Stimulated activated naive CD8-positive, alpha-beta T cell treated with anti-CD3 and anti-CD28 coated beads, Interleukin-15, Interleukin-2, amounts not matched to agents 100 ng/mL and 50 ng/mL, for 24 hours (primary cell): ENCODE data around the gene PRDX6.

Experiments
- H3K27ac Mint-ChIP-seq: one replicate; pipeline ENCODE4 v1.8.0; 2021; ENCODE audit warnings: mild to moderate bottlenecking, mixed read lengths
- H3K27me3 Mint-ChIP-seq: one replicate; pipeline ENCODE4 v1.8.0; 2021; ENCODE audit warnings: mixed read lengths
- H3K36me3 Mint-ChIP-seq: one replicate; pipeline ENCODE4 v1.8.0; 2021; ENCODE audit warnings: low read depth, mixed read lengths
- H3K4me1 Mint-ChIP-seq: one replicate; pipeline ENCODE4 v1.8.0; 2021; ENCODE audit warnings: low read depth, mixed read lengths
- H3K4me3 Mint-ChIP-seq: one replicate; pipeline ENCODE4 v1.8.0; 2021; ENCODE audit warnings: mild to moderate bottlenecking, mixed read lengths
- H3K9me3 Mint-ChIP-seq: one replicate; pipeline ENCODE4 v1.8.0; 2021; ENCODE audit warnings: mixed read lengths

Gene PRDX6

DNA sequence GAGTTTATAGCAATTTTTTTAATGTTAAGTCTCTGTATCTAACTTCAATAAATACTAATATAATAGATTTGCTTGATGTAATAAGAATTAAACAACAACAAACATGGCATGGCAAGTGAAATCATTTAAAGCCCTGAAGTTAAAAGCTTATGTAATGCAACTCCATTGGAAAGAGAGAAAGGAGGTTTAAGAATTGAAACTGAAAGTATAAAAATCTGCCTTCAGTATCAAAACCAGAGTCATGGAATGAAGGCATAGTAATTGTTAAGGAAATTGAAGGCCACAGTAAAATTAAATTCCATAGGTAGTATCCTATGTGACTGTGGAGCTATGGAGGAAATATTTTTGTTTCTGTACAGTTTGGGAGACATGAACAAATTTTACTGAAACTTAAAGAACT, 55.1 kb downstream of the PRDX6 start:
- no peaks in the 10 kb centered on the region for H3K36me3 Mint-ChIP-seq
- H3K4me1 Mint-ChIP-seq = peaks cover 20% of the 10 kb centered on the region
- no peaks in the 10 kb centered on the region for H3K27me3 Mint-ChIP-seq
- no peaks in the 10 kb centered on the region for H3K9me3 Mint-ChIP-seq
- H3K27ac Mint-ChIP-seq = no peak overlapping the region
- no peak overlapping the region for H3K4me3 Mint-ChIP-seq

DNA sequence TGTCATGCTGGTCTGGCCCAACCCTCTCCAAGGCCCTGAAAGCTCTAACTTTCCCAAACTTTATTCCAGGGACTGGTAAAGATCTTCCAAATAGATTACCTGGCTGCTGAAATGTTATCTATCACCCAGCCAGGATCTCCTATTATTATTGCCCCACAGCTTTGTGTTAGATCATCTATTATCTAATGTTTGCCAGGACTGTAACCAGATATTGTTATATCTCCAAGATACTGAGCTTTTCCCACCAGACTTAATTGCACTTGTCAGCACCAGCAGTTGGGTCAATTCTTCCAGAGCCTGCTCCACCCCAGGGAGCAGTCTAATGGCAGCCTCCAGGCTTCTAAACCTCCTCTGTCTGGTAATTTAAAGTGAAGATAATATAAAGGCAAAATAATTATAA, 59.1 kb downstream of the PRDX6 start:
- no peak overlapping the region for H3K27ac Mint-ChIP-seq
- peaks cover 10% of the 10 kb centered on the region for H3K4me1 Mint-ChIP-seq
- H3K9me3 Mint-ChIP-seq = peaks cover 11% of the 10 kb centered on the region
- no peak overlapping the region for H3K4me3 Mint-ChIP-seq
- H3K36me3 Mint-ChIP-seq = no peaks in the 10 kb centered on the region
- H3K27me3 Mint-ChIP-seq = no peaks in the 10 kb centered on the region
